GM13976 (cell line): Measurements from ENCODE around the gene CPN1.
A peak's percentile ranks its signal among the peaks of the same experiment; 100 is the strongest.

Source experiments
- DNase-seq: peaks from one replicate; pipeline ENCODE4 v3.0.0; 2012; ENCODE audit warnings: low spot score
- CTCF ChIP-seq: IDR thresholded peaks from 2 replicates; pipeline ENCODE4 v1.5.1; 2012; ENCODE audit warnings: borderline replicate concordance, mild to moderate bottlenecking; ENCODE audit not compliant: insufficient read depth; ENCODE audit errors: extremely low read depth, missing control alignments, control extremely low read depth
- in situ Hi-C: fragments of 300-500 bp; cut with MboI; formaldehyde crosslinking; loops from one replicate; pipeline ENCODE4 v1.12.0; 2022; ENCODE audit warnings: low sequenced_read_pairs, mixed read lengths, inconsistent platforms; ENCODE audit not compliant: unreplicated experiment

The CPN1 gene

GRCh38 chr10:100009793-100010676 lies 71.6 kb downstream of the CPN1 start, which contains the start of gene DNMBP:
Gene DNMBP, minus strand, starts transcription at chr10:100009947. Its CDS starts 37,823 bp downstream, at chr10:99972124.
- peak; percentile 91 for TF ChIP-seq CTCF
- in situ Hi-C loops, result no loop called here
- peak; percentile 94 for DNase-seq

- in situ Hi-C loops, result no loop called here
- TF ChIP-seq CTCF, result peak; percentile 70
- DNase-seq, result no peak
Measured at GRCh38 chr10:100009283-100009792, 72.3 kb downstream of the CPN1 start.

- in situ Hi-C loops, result no loop called here
- DNase-seq, result no peak
- TF ChIP-seq CTCF, result no peak
Measured at GRCh38 chr10:100008708-100009282, 72.9 kb downstream of the CPN1 start.

GRCh38 chr10:100008142-100008522 lies 73.5 kb downstream of the CPN1 start:
- no peak for TF ChIP-seq CTCF
- DNase-seq, result no peak
- in situ Hi-C loops, result no loop called here

GRCh38 chr10:100007231-100008141 lies 74.2 kb downstream of the CPN1 start:
- no peak for DNase-seq
- no peak for TF ChIP-seq CTCF
- in situ Hi-C loops, result no loop called here

- peak; percentile 66 for DNase-seq
- no peak for TF ChIP-seq CTCF
- in situ Hi-C loops, result no loop called here
Measured at GRCh38 chr10:100006243-100006886, 75.3 kb downstream of the CPN1 start.
